Testis (tissue), 2 donors: ENCODE measurements around the gene ATP4A.

Experiments
- POLR2A ChIP-seq: fragments of 450-650 bp; IDR thresholded peaks from one replicate; pipeline ENCODE4 v1.6.1; 2017; ENCODE audit warnings: antibody characterized with exemption, mild to moderate bottlenecking, moderate library complexity
- TF ChIP-seq, protein P1 (sequence below), 3 experiments: fragments of 450-650 bp in 2 of 3; fragments of 200-600 bp in 1 of 3; sonication (generic) in 1 of 3; IDR thresholded peaks; one replicate each; pipeline ENCODE4 v1.5.1; 2016 to 2019; ENCODE audit warnings: antibody characterized with exemption in 3 of 3, mild to moderate bottlenecking in 2 of 3, moderate library complexity in 1 of 3

DNA sequence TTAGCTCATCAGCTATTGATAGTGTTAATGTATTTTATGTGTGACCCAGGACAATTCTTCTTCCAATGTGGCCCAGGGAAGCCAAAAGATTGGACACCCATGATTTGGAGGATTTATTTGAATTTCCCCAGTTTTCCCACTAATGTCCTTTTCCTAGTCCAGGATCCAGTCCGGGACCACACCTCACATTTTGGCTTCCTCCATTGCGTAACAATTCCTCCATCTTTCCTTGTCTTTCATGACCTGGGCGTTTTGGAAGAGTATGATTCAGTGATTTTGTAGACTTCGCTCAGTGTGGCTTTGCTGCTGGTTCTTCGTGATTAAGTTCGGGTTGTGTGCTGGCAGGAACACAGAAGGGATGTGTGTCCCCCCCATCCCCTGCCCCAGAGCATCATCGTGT lies 3.3 kb upstream of the ATP4A start:
- TF ChIP-seq, protein P1, sequence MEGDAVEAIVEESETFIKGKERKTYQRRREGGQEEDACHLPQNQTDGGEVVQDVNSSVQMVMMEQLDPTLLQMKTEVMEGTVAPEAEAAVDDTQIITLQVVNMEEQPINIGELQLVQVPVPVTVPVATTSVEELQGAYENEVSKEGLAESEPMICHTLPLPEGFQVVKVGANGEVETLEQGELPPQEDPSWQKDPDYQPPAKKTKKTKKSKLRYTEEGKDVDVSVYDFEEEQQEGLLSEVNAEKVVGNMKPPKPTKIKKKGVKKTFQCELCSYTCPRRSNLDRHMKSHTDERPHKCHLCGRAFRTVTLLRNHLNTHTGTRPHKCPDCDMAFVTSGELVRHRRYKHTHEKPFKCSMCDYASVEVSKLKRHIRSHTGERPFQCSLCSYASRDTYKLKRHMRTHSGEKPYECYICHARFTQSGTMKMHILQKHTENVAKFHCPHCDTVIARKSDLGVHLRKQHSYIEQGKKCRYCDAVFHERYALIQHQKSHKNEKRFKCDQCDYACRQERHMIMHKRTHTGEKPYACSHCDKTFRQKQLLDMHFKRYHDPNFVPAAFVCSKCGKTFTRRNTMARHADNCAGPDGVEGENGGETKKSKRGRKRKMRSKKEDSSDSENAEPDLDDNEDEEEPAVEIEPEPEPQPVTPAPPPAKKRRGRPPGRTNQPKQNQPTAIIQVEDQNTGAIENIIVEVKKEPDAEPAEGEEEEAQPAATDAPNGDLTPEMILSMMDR (IDR thresholded peaks at IDR 0.05), result no peak
- TF ChIP-seq POLR2A, result no peak
